A673 (cell line): Measurements from ENCODE around the gene SLC41A2. TPM values are rescaled to one million over a fixed set of nuclear protein-coding genes. Genes with fewer than 3 reads are reported as not detected.

Experiments
- BruUV-seq: library from RNA; stranded (reverse); fragments of 400-500 nt; replicated peaks from 2 replicates; lab custom pipeline; 2021; lab: Mats Ljungman, UMichigan
- CTCF ChIA-PET: fragments of 300-600 bp; sonication (Branson Sonifier 250); formaldehyde crosslinking; loops from one replicate; lab custom pipeline; 2022; ENCODE audit warnings: antibody characterized with exemption; lab: Charles Lee
- POLR2A ChIA-PET: fragments of 300-600 bp; sonication (Branson Sonifier 250); formaldehyde crosslinking; loops from one replicate; lab custom pipeline; 2022; ENCODE audit warnings: antibody characterized with exemption; ENCODE audit not compliant: low non-redundant PET; lab: Charles Lee
- DNase-seq: peaks from one replicate; pipeline ENCODE4 v3.0.0-alpha.2; 2015; ENCODE audit warnings: low spot score
- H3K27ac ChIP-seq: fragments of 200-600 bp; sonication (generic); 2 replicates; pipeline ENCODE4 v1.5.1; 2016; ENCODE audit warnings: mixed run types, low read depth, mild to moderate bottlenecking, mixed read lengths, antibody characterized with exemption, low read length; ENCODE audit not compliant: poor library complexity, severe bottlenecking
- H3K27me3 ChIP-seq: fragments of 200-600 bp; sonication (generic); replicated peaks from 2 replicates; pipeline ENCODE4 v1.6.1; 2017; ENCODE audit warnings: mixed run types, low read depth, mild to moderate bottlenecking, mixed read lengths, antibody characterized with exemption, low read length; ENCODE audit not compliant: insufficient read depth, poor library complexity
- H3K36me3 ChIP-seq: fragments of 200-600 bp; sonication (generic); 2 replicates; pipeline ENCODE4 v1.6.1; 2016; ENCODE audit warnings: mixed run types, mild to moderate bottlenecking, mixed read lengths, antibody characterized with exemption, low read length; ENCODE audit not compliant: insufficient read depth, poor library complexity, severe bottlenecking
- H3K4me1 ChIP-seq: fragments of 200-600 bp; sonication (generic); 2 replicates; pipeline ENCODE4 v1.6.1; 2017; ENCODE audit warnings: mixed run types, mild to moderate bottlenecking, mixed read lengths, antibody characterized with exemption, low read length; ENCODE audit not compliant: insufficient read depth, poor library complexity, severe bottlenecking
- H3K4me3 ChIP-seq: fragments of 200-600 bp; sonication (generic); 2 replicates; pipeline ENCODE4 v1.5.1; 2016; ENCODE audit warnings: low read depth, mixed run types, mild to moderate bottlenecking, mixed read lengths, low read length; ENCODE audit not compliant: poor library complexity, severe bottlenecking
- H3K9me3 ChIP-seq: fragments of 200-600 bp; sonication (generic); 2 replicates; pipeline ENCODE4 v1.6.1; 2016; ENCODE audit warnings: mixed run types, low read depth, mild to moderate bottlenecking, mixed read lengths, antibody characterized with exemption, low read length; ENCODE audit not compliant: poor library complexity, severe bottlenecking
- EZH2 ChIP-seq: fragments of 200-600 bp; sonication (generic); IDR thresholded peaks from 2 replicates; pipeline ENCODE4 v1.6.1; 2017; ENCODE audit warnings: borderline replicate concordance, low read depth, mild to moderate bottlenecking, mixed read lengths, antibody characterized with exemption, low read length; ENCODE audit not compliant: poor library complexity, severe bottlenecking
- intact Hi-C: fragments of 100-400 bp; cut with micrococcal nuclease; formaldehyde crosslinking; loops from one replicate; pipeline ENCODE4 v1.10.0; 2022; ENCODE audit not compliant: unreplicated experiment
- total RNA-seq: library from RNA; stranded (reverse); gene quantifications from 2 replicates; pipeline ENCODE4 v1.2.3, GENCODE V29; 2021
- TF ChIP-seq, protein P1 (sequence below): fragments of 300-800, 200-600 bp; sonication (generic); conservative IDR thresholded peaks from 2 replicates; pipeline ENCODE4 v1.5.1; 2017; ENCODE audit warnings: low read depth, mild to moderate bottlenecking, antibody characterized with exemption, low read length, moderate library complexity, mixed read lengths

The SLC41A2 gene
- total RNA-seq, 1 experiment from 2014 or later, result 0.24 TPM

DNA sequence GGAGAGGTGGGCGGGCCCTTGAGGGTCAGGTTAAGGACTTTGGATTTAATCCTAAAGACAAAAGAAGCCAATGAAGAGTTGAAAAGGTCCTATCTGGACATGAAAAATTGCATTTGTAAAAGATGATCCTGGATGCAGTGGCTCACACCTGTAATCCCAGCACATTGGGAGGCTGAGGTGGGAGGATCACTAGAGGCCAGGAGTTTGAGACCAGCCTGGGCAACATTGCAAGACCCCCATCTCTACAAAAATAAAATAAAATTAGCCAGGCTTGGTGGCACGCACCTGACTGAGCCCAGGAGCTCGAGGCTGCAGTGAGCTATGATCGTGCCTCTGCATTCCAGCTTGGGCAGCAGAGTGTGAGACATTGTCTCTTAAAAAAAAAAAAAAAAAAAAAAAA lies 2.4 kb upstream of the SLC41A2 start:
- H3K9me3 ChIP-seq, result no peaks in the 10 kb centered on the region
- no peak for DNase-seq
- no peak for TF ChIP-seq EZH2
- TF ChIP-seq, protein P1, sequence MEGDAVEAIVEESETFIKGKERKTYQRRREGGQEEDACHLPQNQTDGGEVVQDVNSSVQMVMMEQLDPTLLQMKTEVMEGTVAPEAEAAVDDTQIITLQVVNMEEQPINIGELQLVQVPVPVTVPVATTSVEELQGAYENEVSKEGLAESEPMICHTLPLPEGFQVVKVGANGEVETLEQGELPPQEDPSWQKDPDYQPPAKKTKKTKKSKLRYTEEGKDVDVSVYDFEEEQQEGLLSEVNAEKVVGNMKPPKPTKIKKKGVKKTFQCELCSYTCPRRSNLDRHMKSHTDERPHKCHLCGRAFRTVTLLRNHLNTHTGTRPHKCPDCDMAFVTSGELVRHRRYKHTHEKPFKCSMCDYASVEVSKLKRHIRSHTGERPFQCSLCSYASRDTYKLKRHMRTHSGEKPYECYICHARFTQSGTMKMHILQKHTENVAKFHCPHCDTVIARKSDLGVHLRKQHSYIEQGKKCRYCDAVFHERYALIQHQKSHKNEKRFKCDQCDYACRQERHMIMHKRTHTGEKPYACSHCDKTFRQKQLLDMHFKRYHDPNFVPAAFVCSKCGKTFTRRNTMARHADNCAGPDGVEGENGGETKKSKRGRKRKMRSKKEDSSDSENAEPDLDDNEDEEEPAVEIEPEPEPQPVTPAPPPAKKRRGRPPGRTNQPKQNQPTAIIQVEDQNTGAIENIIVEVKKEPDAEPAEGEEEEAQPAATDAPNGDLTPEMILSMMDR, result no peak
- no peak overlapping the region for H3K4me3 ChIP-seq
- no peak overlapping the region for H3K27ac ChIP-seq
- no TSS peak for BruUV-seq
- ChIA-PET POLR2A (no interaction called here), CTCF (no interaction called here)
- H3K36me3 ChIP-seq, result no peaks in the 10 kb centered on the region
- peaks cover 2% of the 10 kb centered on the region for H3K4me1 ChIP-seq
- intact Hi-C loops, result no loop called here
- peaks cover 39% of the 10 kb centered on the region for H3K27me3 ChIP-seq

DNA sequence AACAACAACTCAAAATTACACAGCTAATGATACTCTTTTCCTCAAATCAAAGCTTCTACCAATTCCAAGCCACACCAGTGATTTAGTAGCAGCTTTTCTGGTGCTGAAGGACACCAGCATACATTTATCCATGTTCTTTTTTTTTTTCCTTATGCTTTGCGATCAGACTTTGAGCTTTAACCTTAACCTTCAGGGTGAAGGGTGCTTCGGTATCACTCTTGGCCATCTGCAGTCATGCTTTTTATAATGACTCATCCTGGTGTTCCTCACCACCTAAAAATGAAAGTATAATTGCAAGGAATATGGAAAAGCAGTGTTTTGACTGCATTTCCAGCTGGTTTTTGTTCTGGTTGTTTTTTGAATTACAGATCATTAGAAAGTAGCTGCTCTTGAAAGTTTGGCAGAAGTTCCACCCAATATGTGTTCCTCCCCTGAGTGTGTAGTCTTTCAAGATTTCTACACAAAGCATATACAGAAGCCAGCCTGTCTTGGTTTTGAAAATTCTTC lies 1.3 kb upstream of the SLC41A2 start:
- POLR2A ChIA-PET, result no interaction called here

DNA sequence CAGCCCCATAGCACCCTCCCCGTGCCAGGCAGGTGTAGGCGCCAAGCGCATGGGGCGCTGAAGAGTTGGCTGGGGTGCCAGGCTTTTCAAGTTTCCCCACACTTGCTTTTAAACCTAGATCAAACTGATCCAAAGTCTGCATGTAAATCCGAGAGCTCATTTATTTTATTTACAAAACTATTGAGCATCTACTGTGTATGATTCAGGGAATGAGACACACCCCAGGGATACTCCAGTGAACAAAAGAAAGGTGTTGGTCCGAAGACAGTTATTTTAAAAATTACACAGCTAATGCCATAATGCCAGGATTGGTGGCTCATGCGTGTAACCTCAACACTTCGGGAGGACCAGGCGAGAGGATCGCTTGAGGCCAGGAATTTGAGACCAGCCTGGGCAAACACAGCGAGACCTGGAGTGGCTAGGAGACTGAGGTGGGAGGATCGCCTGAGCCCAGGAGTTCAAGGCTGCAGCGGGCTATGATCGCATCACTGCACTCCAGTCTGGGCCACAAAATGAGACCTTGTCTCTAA lies 780 bp upstream of the SLC41A2 start:
- POLR2A ChIA-PET, result no interaction called here
- no TSS peak for BruUV-seq
- intact Hi-C loops, result no loop called here

More for the DNA sequence above, 1.3 kb upstream of the SLC41A2 start:
- no peak for DNase-seq
- CTCF ChIA-PET, result interaction anchor here (1.6 kb wide), 1 partner anchor 578 kb away, joined by 5 read pairs; no protein-coding TSS in a partner anchor
- peaks cover 40% of the 10 kb centered on the region for H3K27me3 ChIP-seq
- no TSS peak for BruUV-seq
- H3K36me3 ChIP-seq, result no peaks in the 10 kb centered on the region
- H3K4me3 ChIP-seq, result no peak overlapping the region
- H3K9me3 ChIP-seq, result no peaks in the 10 kb centered on the region
- intact Hi-C loops, result no loop called here
- TF ChIP-seq, protein P1, result no peak
- TF ChIP-seq EZH2, result no peak
- H3K4me1 ChIP-seq, result peaks cover 2% of the 10 kb centered on the region
- no peak overlapping the region for H3K27ac ChIP-seq

More for the DNA sequence above, 780 bp upstream of the SLC41A2 start:
- Histone ChIP-seq H3K27me3 (peaks cover 41% of the 10 kb centered on the region), H3K27ac (no peak overlapping the region), H3K9me3 (no peaks in the 10 kb centered on the region), H3K4me1 (peaks cover 2% of the 10 kb centered on the region), H3K36me3 (no peaks in the 10 kb centered on the region), H3K4me3 (peak overlapping the region; percentile 58)
- CTCF ChIA-PET, result interaction anchor here (1.6 kb wide), 1 partner anchor 577 kb away, joined by 5 read pairs; no protein-coding TSS in a partner anchor
- TF ChIP-seq, protein P1, result no peak
- TF ChIP-seq EZH2, result no peak
- no peak for DNase-seq
